IMR-90 (cell line): ENCODE data around the gene CIC. TPM values are rescaled to one million over a fixed set of nuclear protein-coding genes. Genes with fewer than 3 reads are reported as not detected.

Experiments used
- ATAC-seq: fragments of 200-7000 bp; cut with Tn5 transposase; 2 replicates; pipeline ENCODE4 v1.9.1; 2020; ENCODE audit warnings: low read depth, mild to moderate bottlenecking, moderate library complexity
- BruUV-seq: library from RNA; stranded (reverse); fragments of 400-500 nt; replicated peaks from 2 replicates; lab custom pipeline; 2021; lab: Mats Ljungman, UMichigan
- CTCF ChIA-PET: fragments of 300-600 bp; formaldehyde crosslinking; extraction: SDS; loops from one replicate; lab custom pipeline; 2021; ENCODE audit warnings: antibody characterized with exemption; lab: Yijun Ruan, JAX
- POLR2A ChIA-PET: fragments of 300-600 bp; sonication (Branson Sonifier 250); formaldehyde crosslinking; loops from one replicate; lab custom pipeline; 2022; ENCODE audit warnings: antibody characterized with exemption; ENCODE audit not compliant: unreplicated experiment; lab: Charles Lee
- DNase-seq: peaks from one replicate; pipeline ENCODE4 v3.0.0; 2013
- H2AFZ ChIP-seq: replicated peaks from 2 replicates; pipeline ENCODE3; 2013; ENCODE audit warnings: low read length, mild to moderate bottlenecking; ENCODE audit not compliant: poor library complexity
- H2AK5ac ChIP-seq: 2 replicates; pipeline ENCODE4 v1.6.1; 2013; ENCODE audit warnings: low read depth, low read length, inconsistent platforms
- H2AK9ac ChIP-seq: replicated peaks from 2 replicates; pipeline ENCODE3; 2013; ENCODE audit warnings: mild to moderate bottlenecking, low read depth, low read length, moderate library complexity; ENCODE audit not compliant: poor library complexity
- H2BK120ac ChIP-seq: 2 replicates; pipeline ENCODE4 v1.6.1; 2013; ENCODE audit warnings: low read depth, low read length, inconsistent platforms
- H2BK15ac ChIP-seq: 3 replicates; pipeline ENCODE4 v1.6.1; 2013; ENCODE audit warnings: low read depth, low read length, inconsistent platforms
- H2BK20ac ChIP-seq: 2 replicates; pipeline ENCODE4 v1.6.1; 2013; ENCODE audit warnings: low read depth, mild to moderate bottlenecking, inconsistent platforms, low read length, moderate library complexity
- H2BK5ac ChIP-seq: 2 replicates; pipeline ENCODE4 v1.6.1; 2013; ENCODE audit warnings: mild to moderate bottlenecking, low read depth, low read length, inconsistent platforms; ENCODE audit not compliant: poor library complexity, severe bottlenecking
- H3K14ac ChIP-seq: replicated peaks from 2 replicates; pipeline ENCODE4 v1.6.1; 2013; ENCODE audit warnings: low read depth, low read length, inconsistent platforms
- H3K18ac ChIP-seq: 2 replicates; pipeline ENCODE4 v1.6.1; 2013; ENCODE audit warnings: low read depth, low read length, control low read depth
- H3K23ac ChIP-seq: 2 replicates; pipeline ENCODE4 v1.6.1; 2013; ENCODE audit warnings: low read depth, low read length, inconsistent platforms
- H3K27ac ChIP-seq: 2 replicates; pipeline ENCODE4 v1.5.1; 2013; ENCODE audit warnings: mild to moderate bottlenecking, control low read depth, low read length; ENCODE audit not compliant: insufficient read depth
- H3K27me3 ChIP-seq: 2 replicates; pipeline ENCODE4 v1.6.1; 2013; ENCODE audit warnings: low read length; ENCODE audit not compliant: control insufficient read depth, insufficient read depth
- H3K36me3 ChIP-seq: 2 replicates; pipeline ENCODE4 v1.6.1; 2013; ENCODE audit warnings: low read length, mixed read lengths; ENCODE audit not compliant: control insufficient read depth, insufficient read depth
- H3K4ac ChIP-seq: 2 replicates; pipeline ENCODE4 v1.6.1; 2013; ENCODE audit warnings: low read depth, low read length, inconsistent platforms
- H3K4me1 ChIP-seq: 2 replicates; pipeline ENCODE4 v1.6.1; 2013; ENCODE audit warnings: low read length, mixed read lengths; ENCODE audit not compliant: control insufficient read depth, insufficient read depth
- H3K4me2 ChIP-seq: 2 replicates; pipeline ENCODE4 v1.6.1; 2013; ENCODE audit warnings: low read depth, mild to moderate bottlenecking, control low read depth, low read length, moderate library complexity
- H3K4me3 ChIP-seq: 2 replicates; pipeline ENCODE4 v1.5.1; 2013; ENCODE audit warnings: low read depth, mild to moderate bottlenecking, control low read depth, low read length, moderate library complexity; ENCODE audit not compliant: insufficient read depth
- H3K56ac ChIP-seq: 2 replicates; pipeline ENCODE4 v1.6.1; 2013; ENCODE audit warnings: low read length, inconsistent platforms; ENCODE audit not compliant: insufficient read depth; ENCODE audit errors: extremely low read depth
- H3K79me1 ChIP-seq, 2 experiments: 2 replicates each; pipeline ENCODE4 v1.6.1; 2013; ENCODE audit warnings: low read length in 2 of 2, inconsistent platforms in 1 of 2, low read depth in 1 of 2
- H3K9ac ChIP-seq: 2 replicates; pipeline ENCODE4 v1.6.1; 2013; ENCODE audit warnings: low read depth, low read length, control low read depth
- H3K9me1 ChIP-seq: 2 replicates; pipeline ENCODE4 v1.6.1; 2013; ENCODE audit warnings: low read length, inconsistent platforms; ENCODE audit not compliant: insufficient read depth
- H3K9me3 ChIP-seq: 2 replicates; pipeline ENCODE4 v1.6.1; 2013; ENCODE audit warnings: low read length; ENCODE audit not compliant: control insufficient read depth, insufficient read depth
- H4K20me1 ChIP-seq: 2 replicates; pipeline ENCODE4 v1.6.1; 2013; ENCODE audit warnings: low read length, inconsistent platforms; ENCODE audit not compliant: insufficient read depth
- H4K5ac ChIP-seq: 2 replicates; pipeline ENCODE4 v1.6.1; 2013; ENCODE audit warnings: mild to moderate bottlenecking, low read depth, low read length, control low read depth
- H4K8ac ChIP-seq, 2 experiments: 2 replicates each; pipeline ENCODE4 v1.6.1; 2013; ENCODE audit warnings: low read depth in 2 of 2, low read length in 2 of 2, control low read depth in 1 of 2, inconsistent platforms in 1 of 2
- H4K91ac ChIP-seq: 2 replicates; pipeline ENCODE4 v1.6.1; 2013; ENCODE audit warnings: low read depth, low read length, inconsistent platforms; ENCODE audit not compliant: insufficient read depth
- BHLHE40 ChIP-seq: fragments of 150-350 bp; IDR thresholded peaks from 2 replicates; pipeline ENCODE4 v1.6.1; 2016; ENCODE audit warnings: mild to moderate bottlenecking, low read depth, low read length
- CHD1 ChIP-seq: IDR thresholded peaks from 2 replicates; pipeline ENCODE4 v1.6.1; 2012; ENCODE audit warnings: low read depth, low read length, improper control_type of control experiment
- CTCF ChIP-seq: conservative IDR thresholded peaks from 2 replicates; pipeline ENCODE4 v1.5.1; 2012; ENCODE audit warnings: mild to moderate bottlenecking, low read depth, low read length, improper control_type of control experiment
- ELK1 ChIP-seq: fragments of 150-350 bp; IDR thresholded peaks from 2 replicates; pipeline ENCODE4 v1.6.1; 2016; ENCODE audit warnings: low read depth, mild to moderate bottlenecking, low read length, moderate library complexity, borderline replicate concordance
- FOS ChIP-seq: fragments of 150-350 bp; IDR thresholded peaks from 2 replicates; pipeline ENCODE4 v1.6.1; 2016; ENCODE audit warnings: low read depth, low read length
- MAFK ChIP-seq: IDR thresholded peaks from 2 replicates; pipeline ENCODE4 v1.6.1; 2012; ENCODE audit warnings: low read depth, low read length, improper control_type of control experiment
- RAD21 ChIP-seq: IDR thresholded peaks from 2 replicates; pipeline ENCODE4 v1.6.1; 2012; ENCODE audit warnings: low read length, improper control_type of control experiment
- RCOR1 ChIP-seq: IDR thresholded peaks from 2 replicates; pipeline ENCODE4 v1.6.1; 2012; ENCODE audit warnings: mild to moderate bottlenecking, low read length, improper control_type of control experiment; ENCODE audit not compliant: insufficient replicate concordance
- USF2 ChIP-seq: fragments of 150-350 bp; IDR thresholded peaks from 2 replicates; pipeline ENCODE4 v1.6.1; 2017; ENCODE audit warnings: mild to moderate bottlenecking, antibody characterized with exemption, low read length, low read depth
- WGBS, 2 experiments: methylation state at CpG; one replicate each; pipeline versions ENCODE4 v1.1.5 to v1.1.7; 2013; ENCODE audit warnings: missing lambda C conversion rate in 2 of 2; ENCODE audit not compliant: insufficient read length in 1 of 2; ENCODE audit errors: extremely low coverage in 2 of 2; 5-methylcytosine and 5-hydroxymethylcytosine counted together
- dilution Hi-C: fragments of 300-500 bp; cut with HindIII; formaldehyde crosslinking; loops from one replicate; pipeline ENCODE4 v1.14.3; 2018; ENCODE audit warnings: low sequenced_read_pairs; ENCODE audit not compliant: unreplicated experiment
- in situ Hi-C: fragments of 300-500 bp; cut with MboI; formaldehyde crosslinking; loops from 3 replicates; pipeline ENCODE4 v1.14.3; 2019; ENCODE audit warnings: low sequenced_read_pairs, inconsistent platforms, mixed read lengths
- intact Hi-C: fragments of 100-400 bp; cut with micrococcal nuclease; formaldehyde crosslinking; loops from 2 replicates; pipeline ENCODE4 v1.10.0; 2022
- polyA plus RNA-seq, 3 experiments: library from polyadenylated mRNA; depleted of rRNA; stranded (reverse); fragments of >200 nt; gene quantifications; 2 replicates each; pipeline ENCODE4 v1.2.3, GENCODE V29; 2012; ENCODE audit warnings: low replicate concordance in 1 of 3
- total RNA-seq: library from RNA; depleted of rRNA; stranded (reverse); fragments of >200 nt; gene quantifications from 2 replicates; pipeline ENCODE4 v1.2.3, GENCODE V29; 2012

Gene CIC
- total and polyA plus RNA-seq, 2 of the 4 experiments (the other 2 are of a cell fraction) = 1.8 to 23.2 TPM

- TF ChIP-seq USF2 (peak; percentile 94), BHLHE40 (peak; percentile 100)
Measured at GRCh38 chr19:42219812-42220750, 49.0 kb upstream of the CIC start, which contains the start of gene ZNF526 (continued).

GRCh38 chr19:42220751-42221097, 48.3 kb upstream of the CIC start:
- Histone ChIP-seq H3K4me1 (peaks cover 11% of the 10 kb centered on the region), H2BK120ac (no peak overlapping the region), H2AFZ (no peak overlapping the region), H3K27ac (peak overlapping the region; percentile 26; the same call in 1 of the 2 replicates), H2BK5ac (peak overlapping the region; percentile 69), H2AK5ac (peak overlapping the region; percentile 90), H3K23ac (peak overlapping the region; percentile 78), H3K9me3 (no peaks in the 10 kb centered on the region), H3K4me3 (peak overlapping the region; percentile 70), H4K8ac (peak overlapping the region; percentile 60 to 80), H4K20me1 (peaks cover 24% of the 10 kb centered on the region), H3K14ac (peak overlapping the region; percentile 82), H3K36me3 (peaks cover 18% of the 10 kb centered on the region), H3K9me1 (peaks cover 7% of the 10 kb centered on the region), H3K18ac (no peak overlapping the region), H3K9ac (peak overlapping the region; percentile 92), H3K56ac (peak overlapping the region; percentile 52; the same call in 1 of the 2 replicates), H2BK15ac (no peak overlapping the region), H3K27me3 (no peaks in the 10 kb centered on the region), H4K5ac (no peak overlapping the region), H4K91ac (peak overlapping the region; percentile 83), H3K4me2 (peak overlapping the region; percentile 75), H2BK20ac (no peak overlapping the region), H3K4ac (peak overlapping the region; percentile 80), H3K79me1 (peaks cover 19 to 80% of the 10 kb centered on the region in 2 experiments), H2AK9ac (peak overlapping the region; percentile 79)
- in situ Hi-C loops = no loop called here
- intact Hi-C loops = loop anchor here (2.0 kb wide), 1 partner anchor 22 kb away; the partner anchor contains the start of gene GSK3A
- no peak for ATAC-seq
- no peak for DNase-seq
- ChIA-PET POLR2A (no interaction called here), CTCF (no interaction called here)
- no TSS peak for BruUV-seq
- dilution Hi-C loops = no loop called here
- TF ChIP-seq CTCF = no peak
- no peak for TF ChIP-seq RCOR1
- TF ChIP-seq MAFK = no peak
- TF ChIP-seq CHD1 = no peak
- no peak for TF ChIP-seq RAD21
- no peak for TF ChIP-seq FOS
- no peak for TF ChIP-seq ELK1
- WGBS, 2 experiments = 0% methylated on average over 1 of the region's 6 CpGs; no CpG with 5 or more reads in 1 of the 2 experiments
